Prostate gland (tissue), 2 donors: Measurements from ENCODE around the gene CDX1.

Experiments
- POLR2A ChIP-seq: fragments of 450-650 bp; IDR thresholded peaks from one replicate; pipeline ENCODE4 v1.6.1; 2016; ENCODE audit warnings: antibody characterized with exemption, mild to moderate bottlenecking
- TF ChIP-seq, protein P1 (sequence below), 4 experiments: fragments of 200-600 bp in 2 of 4; fragments of 450-650 bp in 2 of 4; sonication (generic) in 2 of 4; IDR thresholded peaks; 1 replicate in 3 of 4; 2 replicates in 1 of 4; pipeline ENCODE4 v1.5.1; 2016 to 2019; ENCODE audit warnings: antibody characterized with exemption in 4 of 4, mild to moderate bottlenecking in 2 of 4, moderate library complexity in 2 of 4

GRCh38 chr5:150184006-150184405 lies 17.4 kb downstream of the CDX1 start:
- TF ChIP-seq POLR2A, result no peak
- TF ChIP-seq, protein P1, sequence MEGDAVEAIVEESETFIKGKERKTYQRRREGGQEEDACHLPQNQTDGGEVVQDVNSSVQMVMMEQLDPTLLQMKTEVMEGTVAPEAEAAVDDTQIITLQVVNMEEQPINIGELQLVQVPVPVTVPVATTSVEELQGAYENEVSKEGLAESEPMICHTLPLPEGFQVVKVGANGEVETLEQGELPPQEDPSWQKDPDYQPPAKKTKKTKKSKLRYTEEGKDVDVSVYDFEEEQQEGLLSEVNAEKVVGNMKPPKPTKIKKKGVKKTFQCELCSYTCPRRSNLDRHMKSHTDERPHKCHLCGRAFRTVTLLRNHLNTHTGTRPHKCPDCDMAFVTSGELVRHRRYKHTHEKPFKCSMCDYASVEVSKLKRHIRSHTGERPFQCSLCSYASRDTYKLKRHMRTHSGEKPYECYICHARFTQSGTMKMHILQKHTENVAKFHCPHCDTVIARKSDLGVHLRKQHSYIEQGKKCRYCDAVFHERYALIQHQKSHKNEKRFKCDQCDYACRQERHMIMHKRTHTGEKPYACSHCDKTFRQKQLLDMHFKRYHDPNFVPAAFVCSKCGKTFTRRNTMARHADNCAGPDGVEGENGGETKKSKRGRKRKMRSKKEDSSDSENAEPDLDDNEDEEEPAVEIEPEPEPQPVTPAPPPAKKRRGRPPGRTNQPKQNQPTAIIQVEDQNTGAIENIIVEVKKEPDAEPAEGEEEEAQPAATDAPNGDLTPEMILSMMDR (IDR thresholded peaks at IDR 0.05), result no peak
